Measurements from ENCODE around the gene KIF25.

Gene KIF25

DNA sequence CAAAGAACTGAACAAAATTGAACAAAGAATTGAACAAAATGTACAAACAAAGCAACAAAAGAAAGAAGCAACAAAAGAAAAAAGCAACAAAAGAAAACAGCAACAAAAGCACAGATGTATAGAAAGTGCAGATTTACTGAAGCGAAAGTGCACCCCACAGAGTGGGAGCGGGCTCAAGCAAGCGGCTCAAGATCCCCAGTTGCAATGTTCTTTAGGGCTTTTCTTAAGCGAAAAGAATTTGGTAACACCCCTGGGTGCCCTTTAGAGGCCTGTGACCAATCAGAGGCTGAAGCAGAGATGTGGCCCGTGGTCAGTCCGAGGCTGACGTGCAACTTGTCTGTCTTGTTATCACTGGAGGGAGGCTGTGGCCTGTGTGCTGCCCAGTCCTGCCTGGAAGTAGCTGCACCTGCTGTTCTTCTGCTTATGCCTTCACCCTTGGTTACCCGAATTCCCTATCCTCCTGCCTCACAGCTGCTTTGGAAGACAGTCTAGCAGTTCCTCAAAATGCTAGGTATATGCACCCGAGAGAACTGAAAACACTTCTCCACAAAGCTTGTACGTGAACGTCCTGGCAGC lies 13.2 kb upstream of the KIF25 start:
- TF ChIP-seq CTCF (IDR thresholded peaks at IDR 0.05; ENCODE audit: insufficient read depth, low read length, poor library complexity, severe bottlenecking): no peak
- TF ChIP-seq EZH2phosphoT487 (conservative IDR thresholded peaks at IDR 0.05; ENCODE audit: low read length): no peak
- Histone ChIP-seq H3K36me3 (ENCODE audit: low read length) (no peaks in the 10 kb centered on the region), H3K4me2 (ENCODE audit: low read depth, low read length, poor library complexity, severe bottlenecking) (no peak overlapping the region), H3K4me3 (ENCODE audit: insufficient read depth, low read length, poor library complexity, severe bottlenecking) (no peak overlapping the region), H3K9me3 (ENCODE audit: insufficient read depth, low read length) (no peaks in the 10 kb centered on the region), H3K27ac (ENCODE audit: low read depth, low read length) (no peak overlapping the region), H4K20me1 (ENCODE audit: low read depth, low read length) (no peaks in the 10 kb centered on the region), H3K27me3 (ENCODE audit: low read length) (no peaks in the 10 kb centered on the region), H3F3A (ENCODE audit: insufficient read depth) (no peaks in the 10 kb centered on the region), H3K9me2 (replicated peaks; ENCODE audit: insufficient read depth, low read length) (no peaks in the 10 kb centered on the region), H3K79me2 (ENCODE audit: insufficient read depth, low read length) (no peaks in the 10 kb centered on the region), H2AFZ (ENCODE audit: low read depth, low read length, severe bottlenecking) (no peak overlapping the region), H3K9ac (ENCODE audit: low read length) (no peak overlapping the region)

GRCh38 chr6:167984876-167985604 lies 12.4 kb upstream of the KIF25 start:
- H3K79me2 ChIP-seq (ENCODE audit: insufficient read depth, low read length): no peaks in the 10 kb centered on the region
- H4K20me1 ChIP-seq (ENCODE audit: low read depth, low read length): no peaks in the 10 kb centered on the region
- H3K4me3 ChIP-seq (ENCODE audit: insufficient read depth, low read length, poor library complexity, severe bottlenecking): no peak overlapping the region
- H3K9ac ChIP-seq (ENCODE audit: low read length): no peak overlapping the region
- no peaks in the 10 kb centered on the region for H3K9me2 ChIP-seq (replicated peaks; ENCODE audit: insufficient read depth, low read length)
- H3F3A ChIP-seq (ENCODE audit: insufficient read depth): no peaks in the 10 kb centered on the region
- TF ChIP-seq CTCF (IDR thresholded peaks at IDR 0.05; ENCODE audit: insufficient read depth, low read length, poor library complexity, severe bottlenecking) (no peak), EZH2phosphoT487 (conservative IDR thresholded peaks at IDR 0.05; ENCODE audit: low read length) (no peak)
- H3K4me2 ChIP-seq (ENCODE audit: low read depth, low read length, poor library complexity, severe bottlenecking): no peak overlapping the region
- H3K9me3 ChIP-seq (ENCODE audit: insufficient read depth, low read length): peaks cover 3% of the 10 kb centered on the region; the same call in 1 of the 2 replicates
- no peak overlapping the region for H2AFZ ChIP-seq (ENCODE audit: low read depth, low read length, severe bottlenecking)
- H3K27me3 ChIP-seq (ENCODE audit: low read length): no peaks in the 10 kb centered on the region
- no peaks in the 10 kb centered on the region for H3K36me3 ChIP-seq (ENCODE audit: low read length)
- H3K27ac ChIP-seq (ENCODE audit: low read depth, low read length): no peak overlapping the region

DNA sequence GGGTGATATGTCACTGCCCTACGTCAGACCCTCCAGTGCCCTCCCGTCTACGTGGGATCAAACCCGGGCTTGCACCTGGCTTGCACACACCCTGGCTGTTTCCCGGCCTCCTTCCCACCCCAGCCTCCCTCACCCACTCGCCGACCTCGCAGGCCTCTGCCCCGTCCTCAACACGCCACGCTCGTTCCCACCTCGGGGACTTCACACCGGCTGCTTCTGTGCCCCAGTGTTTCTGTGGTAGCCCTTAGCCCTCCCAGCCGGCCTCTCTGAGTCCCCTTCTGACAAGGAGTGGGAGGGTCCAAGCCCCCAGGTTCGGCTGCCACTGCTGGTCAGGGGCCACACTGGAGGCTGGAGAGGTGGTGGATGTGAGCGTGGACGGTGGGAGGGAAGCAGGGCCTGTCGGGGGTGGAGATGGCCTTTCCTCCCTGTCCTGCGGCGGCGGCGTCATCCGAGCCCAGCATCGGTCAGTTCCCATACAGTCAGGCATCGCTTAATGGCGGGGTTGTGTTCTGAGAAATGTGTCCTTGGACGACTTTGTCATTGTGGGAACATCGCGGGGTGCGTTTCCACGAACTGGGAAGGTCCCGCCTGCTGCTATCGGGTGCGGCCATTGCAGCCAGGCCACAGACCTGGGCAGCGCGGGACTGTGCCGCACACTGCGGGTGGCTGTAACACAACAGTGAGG lies 11.4 kb upstream of the KIF25 start:
- Histone ChIP-seq H3F3A (ENCODE audit: insufficient read depth) (no peaks in the 10 kb centered on the region), H3K27me3 (ENCODE audit: low read length) (no peaks in the 10 kb centered on the region), H2AFZ (ENCODE audit: low read depth, low read length, severe bottlenecking) (no peak overlapping the region), H3K4me2 (ENCODE audit: low read depth, low read length, poor library complexity, severe bottlenecking) (no peak overlapping the region), H3K4me3 (ENCODE audit: insufficient read depth, low read length, poor library complexity, severe bottlenecking) (no peak overlapping the region), H3K9me2 (replicated peaks; ENCODE audit: insufficient read depth, low read length) (no peaks in the 10 kb centered on the region), H3K27ac (ENCODE audit: low read depth, low read length) (no peak overlapping the region), H4K20me1 (ENCODE audit: low read depth, low read length) (no peaks in the 10 kb centered on the region), H3K9me3 (ENCODE audit: insufficient read depth, low read length) (peaks cover 4% of the 10 kb centered on the region; the same call in 1 of the 2 replicates), H3K36me3 (ENCODE audit: low read length) (no peaks in the 10 kb centered on the region), H3K9ac (ENCODE audit: low read length) (no peak overlapping the region), H3K79me2 (ENCODE audit: insufficient read depth, low read length) (no peaks in the 10 kb centered on the region)
- TF ChIP-seq EZH2phosphoT487 (conservative IDR thresholded peaks at IDR 0.05; ENCODE audit: low read length): no peak
- TF ChIP-seq CTCF (IDR thresholded peaks at IDR 0.05; ENCODE audit: insufficient read depth, low read length, poor library complexity, severe bottlenecking): no peak

All from SU-DHL-6 (cell line).